NCI-H2081 (cell line): ENCODE data around the gene ZSCAN5B.
A peak's percentile ranks its signal among the peaks of the same experiment; 100 is the strongest.
"Not testable (repeated sequence)": the region's sequence is repeated elsewhere in the genome, so short reads cannot be mapped to it uniquely, and the experiment has no call there.

Experiments used
- DNase-seq, 2 experiments: peaks; one replicate each; lab custom pipeline; 2025; lab: John Stamatoyannopoulos, UW

ZSCAN5B gene, protein sequence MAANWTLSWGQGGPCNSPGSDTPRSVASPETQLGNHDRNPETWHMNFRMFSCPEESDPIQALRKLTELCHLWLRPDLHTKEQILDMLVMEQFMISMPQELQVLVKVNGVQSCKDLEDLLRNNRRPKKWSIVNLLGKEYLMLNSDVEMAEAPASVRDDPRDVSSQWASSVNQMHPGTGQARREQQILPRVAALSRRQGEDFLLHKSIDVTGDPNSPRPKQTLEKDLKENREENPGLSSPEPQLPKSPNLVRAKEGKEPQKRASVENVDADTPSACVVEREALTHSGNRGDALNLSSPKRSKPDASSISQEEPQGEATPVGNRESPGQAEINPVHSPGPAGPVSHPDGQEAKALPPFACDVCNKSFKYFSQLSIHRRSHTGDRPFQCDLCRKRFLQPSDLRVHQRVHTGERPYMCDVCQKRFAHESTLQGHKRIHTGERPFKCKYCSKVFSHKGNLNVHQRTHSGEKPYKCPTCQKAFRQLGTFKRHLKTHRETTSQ

DNA sequence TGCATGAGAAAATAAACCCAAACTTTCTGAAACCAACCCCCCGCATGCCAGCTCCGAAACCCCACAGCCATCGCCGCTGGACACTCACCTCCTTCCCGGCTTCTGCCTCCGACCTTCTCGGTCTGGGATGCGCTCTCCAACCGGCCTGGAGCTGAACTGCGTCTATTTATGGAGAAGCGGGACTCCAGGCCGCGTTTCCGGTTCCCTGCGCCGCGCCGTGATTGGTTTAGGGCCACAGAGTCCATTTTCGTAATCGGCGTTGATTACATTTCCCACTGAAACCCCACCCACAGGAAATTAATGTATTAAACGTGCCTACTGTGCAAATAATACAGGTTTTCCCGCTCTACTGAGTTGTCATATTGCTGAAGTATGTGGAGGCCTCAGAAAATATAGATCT lies at the start of gene ZSCAN5B:
ZSCAN5B (minus strand) TSS at position 138 of the 400 bp plus-strand sequence. CDS start 4,731 bp downstream, outside the sequence.
- not testable (repeated sequence) for DNase-seq

DNA sequence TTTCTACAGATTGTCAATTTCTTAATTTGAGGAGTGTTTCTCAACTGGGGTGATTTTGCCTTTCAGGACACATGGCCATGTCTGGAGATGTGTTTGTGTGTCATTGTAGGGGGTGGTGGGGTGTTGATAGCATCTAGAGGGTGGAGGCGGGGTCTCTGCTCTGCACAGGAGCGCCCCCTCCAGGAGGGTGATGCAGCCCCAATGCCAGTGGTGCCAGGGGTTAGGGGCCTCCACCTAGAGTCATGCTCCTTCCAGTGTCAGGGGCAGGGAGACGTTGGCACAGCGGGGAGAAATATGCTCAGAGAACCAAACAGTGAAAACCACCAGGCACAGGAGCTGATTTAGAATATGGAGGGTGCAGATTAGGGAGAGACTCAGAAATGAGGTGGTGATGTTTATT lies 48.2 kb upstream of the ZSCAN5B start:
- not testable (repeated sequence) for DNase-seq

DNA sequence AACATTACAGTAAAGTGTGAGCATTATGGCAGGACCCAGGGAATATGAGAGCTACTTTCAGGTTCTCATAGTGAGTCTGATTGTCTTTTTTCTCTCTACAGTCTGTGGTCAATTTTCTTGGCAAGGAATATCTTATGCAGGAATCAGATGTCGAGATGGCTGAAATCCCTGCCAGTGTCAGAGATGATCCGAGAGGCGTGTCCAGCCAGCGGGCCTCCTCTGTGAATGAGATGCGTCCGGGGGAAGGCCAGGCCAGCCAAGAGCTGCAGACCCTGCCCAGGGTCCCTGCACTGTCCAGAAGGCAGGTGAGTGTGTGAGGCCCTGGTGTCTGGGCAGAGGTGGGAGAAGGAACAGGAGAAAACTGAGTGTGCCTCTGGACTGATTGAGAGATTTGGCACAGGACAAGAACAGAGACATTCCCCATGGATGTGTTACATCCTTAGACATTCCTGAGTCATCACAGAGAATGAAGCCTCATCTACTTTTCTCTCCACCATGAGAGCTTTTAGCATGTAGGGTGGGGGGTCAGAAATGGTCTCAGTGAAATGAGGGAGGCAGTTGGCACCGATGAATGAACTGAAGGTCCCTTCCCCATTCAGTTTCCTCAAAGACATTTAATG lies 47.6 kb upstream of the ZSCAN5B start:
- DNase-seq, result no peak

DNA sequence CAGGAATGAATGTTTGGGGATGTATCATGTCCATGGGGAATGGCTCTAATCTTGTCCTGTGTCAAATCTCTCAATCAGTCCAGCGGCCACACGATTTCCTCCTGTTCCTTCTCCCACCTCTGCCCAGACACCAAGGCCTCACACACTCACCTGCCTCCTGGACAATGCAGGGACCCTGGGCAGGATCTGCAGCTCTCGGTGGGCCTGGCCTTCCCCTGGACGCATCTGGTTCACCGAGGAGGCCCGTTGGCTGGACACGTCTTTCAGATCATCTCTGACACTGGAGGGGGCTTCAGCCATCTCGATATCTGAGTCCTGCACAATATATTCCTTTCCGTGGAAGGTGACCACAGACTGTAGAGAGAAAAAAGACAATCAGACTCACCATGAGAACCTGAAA lies 25.9 kb upstream of the ZSCAN5B start:
- DNase-seq, result no peak

DNA sequence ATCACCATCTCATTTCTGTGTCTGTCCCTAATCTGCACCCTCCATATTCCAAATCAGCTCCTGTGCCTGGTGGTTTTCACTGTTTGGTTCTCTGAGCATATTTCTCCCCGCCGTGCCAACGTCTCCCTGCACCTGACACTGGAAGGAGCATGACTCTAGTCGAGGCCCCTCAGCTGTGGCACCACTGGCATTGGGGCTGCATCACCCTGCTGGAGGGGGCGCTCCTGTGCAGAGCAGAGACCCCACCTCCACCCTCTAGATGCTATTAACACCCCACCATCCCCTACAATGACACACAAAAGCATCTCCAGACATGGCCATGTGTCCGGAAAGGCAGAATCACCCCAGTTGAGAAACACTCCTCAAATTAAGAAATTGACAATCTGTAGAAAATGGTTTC lies 25.3 kb upstream of the ZSCAN5B start:
- DNase-seq, result no peak

DNA sequence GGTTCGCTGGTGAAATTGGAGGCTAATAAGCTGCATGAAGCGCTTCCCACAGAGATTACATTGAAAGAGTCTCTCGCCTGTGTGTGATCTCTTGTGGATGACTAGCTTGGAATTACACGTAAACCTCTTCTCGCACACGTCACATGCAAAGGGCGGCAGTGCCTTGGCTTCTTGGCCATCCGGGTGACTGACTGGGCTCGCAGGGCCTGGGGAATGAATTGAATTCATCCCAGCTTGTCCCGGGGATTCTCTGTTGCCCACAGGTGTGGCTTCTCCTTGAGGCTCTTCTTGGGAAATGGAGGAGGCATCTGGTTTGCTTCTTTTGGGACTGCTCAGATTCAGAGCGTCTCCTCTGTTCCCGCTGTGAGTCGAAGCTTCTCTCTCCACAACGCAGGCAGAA lies 24.3 kb upstream of the ZSCAN5B start:
- no peak for DNase-seq

DNA sequence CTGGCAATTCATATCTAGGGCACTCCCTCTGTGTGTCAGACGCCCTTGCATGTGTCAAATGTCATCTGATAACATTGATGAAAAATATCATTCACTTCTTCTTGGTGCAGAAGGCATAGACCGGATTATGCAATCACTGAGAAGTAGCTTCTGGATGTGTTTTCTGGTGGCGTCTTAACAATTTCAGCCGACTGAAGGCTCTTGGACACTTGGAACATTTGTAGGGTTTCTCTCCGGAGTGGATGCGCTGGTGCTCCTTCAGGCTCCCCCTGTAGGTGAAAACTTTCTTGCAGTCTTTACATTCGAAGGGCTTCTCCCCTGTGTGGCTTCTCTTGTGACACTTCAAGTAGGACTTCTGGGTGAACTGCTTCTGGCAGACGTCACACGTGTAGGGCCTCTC lies 23.9 kb upstream of the ZSCAN5B start:
- not testable (repeated sequence) for DNase-seq

DNA sequence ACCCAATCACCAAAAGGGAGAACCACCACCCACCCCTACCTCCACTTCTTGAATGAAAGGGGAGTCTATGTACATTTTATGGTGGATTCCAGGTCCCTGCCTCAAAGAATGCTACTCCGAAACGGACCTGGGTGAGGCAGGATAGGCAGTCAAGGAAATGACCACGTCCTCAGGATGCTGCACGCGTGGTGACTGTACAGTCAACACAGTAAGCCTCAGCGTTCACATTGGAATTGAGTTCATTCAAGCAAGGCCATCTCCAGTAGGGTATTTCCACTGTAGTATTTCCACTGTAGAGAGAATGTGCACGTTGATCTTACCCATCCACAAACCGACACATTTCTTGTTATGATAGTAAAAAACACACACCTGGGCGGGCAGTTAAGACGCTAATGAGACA lies 21.4 kb upstream of the ZSCAN5B start:
- no peak for DNase-seq

DNA sequence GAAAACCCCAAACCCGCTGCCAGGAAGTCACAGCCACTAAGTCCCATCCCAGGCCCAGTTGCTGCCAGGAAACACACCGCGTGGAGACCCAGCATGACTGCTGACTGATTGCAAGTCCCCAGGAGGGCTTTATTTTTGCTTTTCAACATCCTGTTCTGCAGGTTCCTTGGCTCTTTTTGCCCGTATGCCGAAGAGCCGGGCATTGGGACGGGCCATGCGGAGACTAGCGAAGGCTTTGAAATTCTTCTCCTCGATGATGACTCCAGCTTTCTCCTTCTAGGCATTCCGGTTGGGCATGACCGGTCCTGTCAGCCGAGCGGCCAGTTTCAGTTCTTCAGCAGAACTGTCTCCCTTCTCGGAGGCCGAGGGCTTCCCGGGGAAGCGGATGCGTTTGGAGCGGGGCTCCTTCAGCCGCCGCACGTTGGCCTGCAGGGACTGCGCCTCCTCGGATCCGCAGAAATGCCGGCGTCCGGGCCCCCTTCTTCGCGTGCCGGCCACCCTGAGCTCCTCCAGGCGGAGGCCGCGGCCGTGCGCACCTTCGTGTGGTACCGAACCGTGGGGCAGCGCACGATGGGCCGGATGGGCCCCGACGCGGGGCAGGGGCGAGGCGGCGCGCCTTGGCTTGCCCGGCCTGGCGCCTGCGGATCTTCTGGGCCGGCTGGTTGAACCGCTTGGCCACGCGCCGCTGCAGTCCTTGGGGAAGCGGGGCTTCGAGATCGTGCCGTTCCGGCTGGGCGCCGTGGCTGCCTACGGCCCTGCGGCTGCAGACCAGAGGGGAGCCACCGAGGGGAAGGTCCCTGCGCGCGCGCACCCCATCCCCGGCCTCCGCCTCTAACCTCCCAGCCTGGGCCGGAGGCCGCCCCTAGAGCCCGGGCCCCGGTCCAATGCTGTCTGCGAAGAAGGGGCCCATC lies 19.7 kb upstream of the ZSCAN5B start:
- DNase-seq, result peak; percentile 25 to 74

DNA sequence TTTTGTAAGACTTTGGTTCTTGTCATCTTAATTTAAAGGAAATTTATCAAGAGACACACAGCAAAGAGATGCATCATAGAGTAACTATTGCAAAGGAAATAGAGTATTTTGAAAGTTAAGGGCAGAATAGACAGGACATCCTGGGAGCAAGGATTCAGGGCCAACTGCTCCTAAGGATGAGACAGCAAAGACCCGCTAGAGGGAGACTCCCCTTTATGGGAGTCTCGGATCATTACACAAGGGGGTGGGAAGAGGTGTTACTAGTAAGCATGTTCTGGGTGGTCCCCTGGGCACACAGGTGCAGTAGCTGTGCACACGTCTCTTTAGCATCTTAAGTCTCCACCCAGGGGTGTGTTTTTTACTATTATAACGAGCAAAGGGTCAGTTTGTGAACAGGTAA lies 14.1 kb upstream of the ZSCAN5B start:
- no peak for DNase-seq

DNA sequence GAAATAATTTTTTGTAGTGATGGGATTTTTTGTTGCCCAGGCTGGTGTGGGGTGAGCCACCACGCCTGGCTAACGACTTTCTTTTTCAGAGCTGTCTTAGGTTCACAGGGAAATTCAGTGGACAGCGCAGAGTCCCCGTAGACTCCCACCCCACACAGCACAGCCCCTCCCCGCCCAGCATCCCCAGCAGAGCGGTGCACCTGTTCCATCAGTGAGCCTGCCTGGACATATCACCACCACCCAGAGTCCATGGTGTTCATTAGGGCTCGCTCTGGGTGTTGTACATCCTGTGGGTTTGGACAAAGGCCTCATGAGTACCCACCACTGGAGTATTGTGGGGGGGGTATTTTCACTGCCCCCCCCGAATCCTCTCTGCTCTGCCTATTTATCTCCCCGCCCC lies 12.5 kb upstream of the ZSCAN5B start:
- DNase-seq, result not testable (repeated sequence)

DNA sequence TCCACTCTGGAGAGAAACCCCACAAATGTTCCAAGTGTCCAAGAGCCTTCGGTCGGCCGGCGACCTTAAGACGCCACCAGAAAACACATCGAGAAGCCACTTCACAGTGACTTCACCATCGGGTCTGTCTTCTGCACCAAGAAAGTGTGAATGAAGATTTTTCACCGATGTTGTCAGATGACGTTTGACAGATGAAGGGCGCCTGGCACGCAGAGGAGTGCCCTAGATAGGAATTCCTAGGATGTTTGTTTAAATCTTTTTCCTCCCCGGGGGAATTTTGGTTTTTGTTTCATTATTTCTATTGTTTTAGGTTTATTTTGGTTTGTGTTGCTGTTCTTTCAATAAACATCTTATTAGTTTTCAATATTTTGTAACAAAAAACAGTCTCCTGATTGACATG lies 11.5 kb upstream of the ZSCAN5B start:
- no peak for DNase-seq

DNA sequence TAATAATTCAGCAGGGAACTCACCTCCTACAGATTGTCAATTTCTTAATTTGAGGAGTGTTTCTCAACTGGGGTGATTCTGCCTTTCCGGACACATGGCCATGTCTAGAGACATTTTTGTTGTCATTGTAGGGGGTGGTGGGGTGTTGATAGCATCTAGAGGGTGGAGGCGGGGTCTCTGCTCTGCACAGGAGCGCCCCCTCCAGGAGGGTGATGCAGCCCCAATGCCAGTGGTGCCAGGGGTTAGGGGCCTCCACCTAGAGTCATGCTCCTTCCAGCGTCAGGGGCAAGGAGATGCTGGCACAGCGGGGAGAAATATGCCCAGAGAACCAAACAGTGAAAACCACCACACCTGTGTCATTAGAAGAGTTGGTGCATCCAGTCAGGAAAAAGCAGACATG lies 10.0 kb upstream of the ZSCAN5B start:
- DNase-seq, result not testable (repeated sequence)

DNA sequence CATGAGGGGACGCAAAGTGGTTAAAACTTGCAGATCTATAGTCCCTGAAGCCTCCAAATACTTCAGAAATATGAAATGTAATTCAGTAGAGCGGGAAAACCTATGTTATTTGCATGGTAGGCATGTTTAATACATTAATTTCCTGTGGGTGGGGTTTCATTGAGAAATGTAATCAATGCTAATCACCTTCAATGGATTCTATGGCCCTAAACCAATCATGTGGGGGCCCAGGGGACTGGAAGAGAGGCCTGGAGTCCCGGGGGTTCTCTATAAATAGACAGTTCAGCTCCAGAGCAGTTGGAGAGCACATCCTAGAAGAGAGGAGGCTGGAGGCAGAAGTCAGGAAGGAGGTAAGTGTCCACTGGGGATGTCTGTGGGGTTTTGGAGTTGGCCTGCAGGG lies 4.4 kb upstream of the ZSCAN5B start, which contains the start of gene ZSCAN5C:
ZSCAN5C (plus strand) TSS at position 301 of the 400 bp plus-strand sequence. CDS start 3,641 bp downstream, outside the sequence.
- DNase-seq, result no peak

DNA sequence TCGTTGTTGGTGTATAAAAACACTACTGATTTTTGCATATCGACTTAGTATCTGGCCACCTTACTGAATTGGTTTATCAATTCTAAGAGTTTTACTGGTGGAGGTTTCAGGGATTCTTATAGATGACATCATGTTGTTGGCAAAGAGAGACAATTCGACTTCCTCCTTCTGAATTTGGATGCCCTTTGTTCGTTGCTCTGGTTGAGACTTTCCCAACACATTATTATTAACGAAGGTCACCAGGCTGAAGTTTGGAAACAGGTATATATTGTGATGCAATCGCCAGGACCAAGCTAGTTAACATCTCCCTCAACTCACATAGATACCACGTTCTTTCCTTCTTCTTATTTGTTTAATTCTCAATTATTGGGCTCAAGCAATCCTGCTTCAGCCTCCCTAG lies 2.1 kb upstream of the ZSCAN5B start:
- no peak for DNase-seq

DNA sequence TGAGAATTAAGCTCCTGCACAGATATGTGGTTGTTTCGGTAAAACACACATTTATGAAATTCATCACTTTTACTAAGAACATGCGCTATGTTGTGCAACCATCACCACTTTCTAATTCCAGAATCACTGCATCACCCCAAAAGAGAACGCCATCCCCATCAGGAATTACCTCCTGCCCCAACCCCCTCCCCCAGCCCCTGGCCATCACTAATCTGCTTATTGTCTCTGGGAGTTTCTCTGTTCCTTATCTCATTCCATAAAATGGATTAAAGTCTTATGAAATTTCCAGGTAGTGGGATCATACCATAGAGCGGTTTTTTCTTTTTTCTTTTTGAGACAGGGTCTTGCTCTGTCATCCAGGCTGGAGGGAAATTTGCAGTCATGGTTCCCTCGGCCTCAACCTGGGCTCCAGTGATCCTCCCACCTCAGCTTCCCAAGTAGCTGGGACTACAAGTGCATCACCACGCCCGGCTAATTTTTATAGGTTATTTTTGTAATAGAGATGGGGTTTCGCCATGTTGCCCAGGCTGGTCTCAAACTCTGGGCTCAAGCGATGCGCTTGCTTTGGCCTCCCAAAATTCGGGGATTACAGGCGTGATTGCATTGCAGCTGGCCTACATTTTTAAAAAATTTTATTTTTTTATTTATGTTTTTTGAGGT lies 3.5 kb downstream of the ZSCAN5B start:
- no peak for DNase-seq

DNA sequence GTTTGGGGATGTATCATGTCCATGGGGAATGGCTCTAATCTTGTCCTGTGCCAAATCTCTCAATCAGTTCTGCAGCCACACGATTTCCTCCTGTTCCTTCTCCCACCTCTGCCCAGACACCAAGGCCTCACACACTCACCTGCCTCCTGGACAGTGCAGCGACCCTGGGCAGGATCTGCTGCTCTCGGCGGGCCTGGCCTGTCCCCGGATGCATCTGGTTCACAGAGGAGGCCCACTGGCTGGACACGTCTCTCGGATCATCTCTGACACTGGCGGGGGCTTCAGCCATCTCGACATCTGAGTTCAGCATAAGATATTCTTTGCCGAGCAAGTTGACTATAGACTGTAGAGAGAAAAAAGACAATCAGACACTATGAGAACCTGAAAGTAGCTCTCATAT lies 5.9 kb downstream of the ZSCAN5B start:
- DNase-seq, result no peak

DNA sequence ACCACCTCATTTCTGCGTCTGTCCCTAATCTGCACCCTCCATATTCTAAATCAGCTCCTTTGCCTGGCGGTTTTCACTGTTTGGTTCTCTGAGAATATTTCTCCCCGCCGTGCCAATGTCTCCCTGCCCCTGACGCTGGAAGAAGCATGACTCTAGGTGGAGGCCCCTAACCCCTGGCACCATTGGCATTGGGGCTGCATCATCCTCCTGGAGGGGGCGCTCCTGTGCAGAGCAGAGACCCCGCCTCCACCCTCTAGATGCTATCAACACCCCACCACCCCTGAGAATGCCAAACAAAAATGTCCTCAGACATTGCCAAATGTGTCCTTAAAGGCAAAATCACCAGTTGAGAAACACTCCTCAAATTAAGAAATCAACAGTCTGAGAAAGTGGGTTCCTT lies 6.5 kb downstream of the ZSCAN5B start:
- DNase-seq, result no peak

DNA sequence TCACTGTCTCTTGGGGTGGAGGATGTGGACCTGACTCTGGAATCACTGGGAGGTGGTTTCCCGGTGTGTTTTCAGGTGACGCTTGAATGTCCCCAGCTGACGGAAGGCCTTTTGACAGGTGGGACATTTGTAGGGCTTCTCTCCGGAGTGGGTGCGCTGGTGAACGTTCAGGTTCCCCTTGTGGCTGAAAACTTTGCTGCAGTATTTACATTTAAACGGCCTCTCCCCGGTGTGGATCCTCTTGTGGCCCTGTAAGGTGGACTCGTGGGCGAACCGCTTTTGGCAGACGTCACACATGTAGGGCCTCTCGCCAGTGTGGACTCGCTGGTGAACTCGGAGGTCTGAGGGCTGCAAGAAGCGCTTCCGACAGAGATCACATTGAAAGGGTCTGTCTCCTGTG lies 7.8 kb downstream of the ZSCAN5B start:
- no peak for DNase-seq

DNA sequence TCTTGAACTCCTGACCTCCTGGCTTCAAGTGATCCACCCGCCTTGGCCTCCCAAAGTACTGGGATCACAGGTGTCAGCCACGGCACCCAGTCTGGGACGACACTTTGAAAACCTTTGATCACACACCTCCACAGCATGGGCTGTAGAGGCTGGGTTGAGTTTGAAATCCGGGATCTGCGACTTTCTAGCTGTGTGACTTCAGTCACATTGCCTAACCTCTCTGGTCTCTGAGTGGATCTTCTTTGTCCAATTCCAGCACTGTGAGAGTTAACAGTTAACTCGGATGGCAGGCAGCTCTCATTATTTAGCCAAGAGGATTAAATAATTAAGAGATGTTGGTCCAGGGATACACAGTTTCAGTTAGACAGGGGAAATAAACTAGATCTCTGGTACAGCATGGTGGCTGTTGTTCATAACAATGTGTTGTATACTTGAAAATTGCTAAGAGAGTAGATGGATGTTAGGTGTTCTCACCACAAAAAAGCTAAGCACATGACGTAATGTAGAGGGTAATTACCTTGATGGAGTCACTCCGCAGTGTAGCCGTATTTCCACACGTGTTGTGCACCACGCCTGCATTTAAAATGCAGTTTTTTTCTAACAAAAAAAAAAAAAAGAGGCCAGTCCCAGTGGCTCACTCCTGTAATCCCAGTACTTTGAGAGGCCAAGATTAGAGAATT lies 19.9 kb downstream of the ZSCAN5B start:
- DNase-seq, result no peak

DNA sequence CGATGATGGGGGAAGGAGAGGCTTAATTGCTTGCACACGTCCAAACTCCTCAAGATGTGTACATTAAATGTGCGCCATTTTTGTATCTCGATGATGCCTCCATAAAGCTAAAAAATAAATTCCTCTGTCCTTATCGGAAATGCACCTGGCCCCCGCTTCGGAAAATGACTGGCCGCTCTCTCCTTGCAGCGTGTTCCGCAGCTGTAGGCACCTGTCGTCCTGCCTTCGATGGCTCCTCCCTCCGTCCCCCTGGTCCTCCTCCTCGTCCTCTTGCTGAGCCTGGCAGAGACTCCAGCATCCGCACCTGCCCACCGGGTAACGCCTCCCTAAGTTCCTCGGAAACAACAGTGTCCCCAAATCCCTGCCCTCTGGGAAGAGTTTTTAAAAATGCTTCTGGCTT lies 20.7 kb downstream of the ZSCAN5B start:
- DNase-seq, result no peak
